Stimulated activated CD4-positive, alpha-beta T cell treated with anti-CD3 and anti-CD28 coated beads, Interleukin-1b, Interleukin-23, amount 100 ng/mL, for 48 hours (primary cell): ENCODE measurements around the gene CCDC93.

Experiments
- DNase-seq: peaks from one replicate; pipeline ENCODE4 v3.0.0-alpha.2; 2020

Gene CCDC93

GRCh38 chr2:117985092-117985491, 28.8 kb downstream of the CCDC93 start:
- DNase-seq, result no peak

GRCh38 chr2:117984208-117984607, 29.7 kb downstream of the CCDC93 start:
- DNase-seq, result no peak

GRCh38 chr2:117983040-117983439, 30.8 kb downstream of the CCDC93 start:
- DNase-seq, result no peak

GRCh38 chr2:117982376-117983033, 31.4 kb downstream of the CCDC93 start:
- DNase-seq, result no peak

- DNase-seq, result no peak
These were observed 32.1 kb downstream of the CCDC93 start for GRCh38 chr2:117981810-117982209.

- no peak for DNase-seq
These were observed 32.8 kb downstream of the CCDC93 start for GRCh38 chr2:117980783-117981676.

- no peak for DNase-seq
These were observed 33.8 kb downstream of the CCDC93 start for GRCh38 chr2:117979911-117980701.

GRCh38 chr2:117977696-117978095, 36.2 kb downstream of the CCDC93 start:
- no peak for DNase-seq

- no peak for DNase-seq
These were observed 37.3 kb downstream of the CCDC93 start for GRCh38 chr2:117976581-117976980.

- no peak for DNase-seq
These were observed 40.3 kb downstream of the CCDC93 start for GRCh38 chr2:117973498-117974082.

GRCh38 chr2:117972476-117973123, 41.3 kb downstream of the CCDC93 start:
- DNase-seq, result no peak

- no peak for DNase-seq
These were observed 45.1 kb downstream of the CCDC93 start for GRCh38 chr2:117968722-117969121.

- DNase-seq, result no peak
These were observed 45.7 kb downstream of the CCDC93 start for GRCh38 chr2:117967977-117968718.

- no peak for DNase-seq
These were observed 50.4 kb downstream of the CCDC93 start for GRCh38 chr2:117963446-117963845.

GRCh38 chr2:117961201-117961600, 52.7 kb downstream of the CCDC93 start:
- DNase-seq, result no peak

GRCh38 chr2:117960231-117960630, 53.6 kb downstream of the CCDC93 start:
- DNase-seq, result no peak

GRCh38 chr2:117958186-117958585, 55.7 kb downstream of the CCDC93 start:
- no peak for DNase-seq

- DNase-seq, result no peak
These were observed 56.3 kb downstream of the CCDC93 start for GRCh38 chr2:117957616-117958015.

- DNase-seq, result no peak
These were observed 57.7 kb downstream of the CCDC93 start for GRCh38 chr2:117956036-117956796.

- DNase-seq, result no peak
These were observed 60.6 kb downstream of the CCDC93 start for GRCh38 chr2:117953231-117953630.

- DNase-seq, result no peak
These were observed 61.2 kb downstream of the CCDC93 start for GRCh38 chr2:117952701-117953100.
